Stimulated activated CD8-positive, alpha-beta memory T cell treated with anti-CD3 and anti-CD28 coated beads, Interleukin-12 subunit alpha, Interleukin-12 subunit beta, amount 100 ng/mL, for 24 hours (primary cell): ENCODE data around the gene PSMB9.
"Not testable (repeated sequence)": the region's sequence is repeated elsewhere in the genome, so short reads cannot be mapped to it uniquely, and the experiment has no call there.

ENCODE experiments used
- DNase-seq: peaks from one replicate; pipeline ENCODE4 v3.0.0-alpha.2; 2020; ENCODE audit errors: extremely low read depth

PSMB9 gene

DNA sequence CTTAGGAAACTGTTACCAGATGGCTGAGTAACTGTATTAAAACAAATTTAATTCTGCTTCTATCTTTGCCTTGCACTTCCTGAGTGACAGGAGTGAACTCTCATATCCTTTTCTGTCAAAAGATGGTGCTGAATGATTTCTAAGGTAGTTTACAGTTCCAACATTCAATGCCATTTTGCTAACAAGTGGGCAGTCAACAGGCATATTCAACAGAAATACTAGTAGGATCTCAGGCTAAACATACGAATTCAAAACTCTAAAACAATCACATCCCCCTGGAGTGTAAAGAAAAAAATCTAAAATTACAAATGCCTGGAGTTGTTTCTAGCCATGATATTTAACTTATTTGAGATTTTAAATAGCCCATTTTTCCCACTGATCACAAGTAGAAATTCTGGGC lies 6.7 kb downstream of the PSMB9 start:
- DNase-seq: no peak

DNA sequence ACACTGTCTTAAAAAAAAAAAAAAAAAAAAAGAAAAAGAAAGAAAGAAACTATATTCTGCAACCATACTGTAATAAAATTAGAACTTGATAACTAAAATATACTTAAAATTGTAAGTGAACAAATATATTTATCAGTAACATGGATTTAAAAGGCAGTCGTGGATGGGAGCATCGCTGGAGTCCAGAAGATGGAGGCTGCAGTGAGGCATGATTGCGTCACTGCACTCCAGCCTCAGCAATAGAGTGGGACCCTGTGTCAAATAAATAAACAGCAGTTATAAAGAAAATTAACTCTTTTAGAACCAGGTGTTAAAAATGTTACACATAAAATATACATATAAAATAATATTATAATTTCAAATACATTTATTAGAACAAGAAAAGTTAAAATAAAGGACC lies 8.7 kb downstream of the PSMB9 start:
- DNase-seq: no peak

DNA sequence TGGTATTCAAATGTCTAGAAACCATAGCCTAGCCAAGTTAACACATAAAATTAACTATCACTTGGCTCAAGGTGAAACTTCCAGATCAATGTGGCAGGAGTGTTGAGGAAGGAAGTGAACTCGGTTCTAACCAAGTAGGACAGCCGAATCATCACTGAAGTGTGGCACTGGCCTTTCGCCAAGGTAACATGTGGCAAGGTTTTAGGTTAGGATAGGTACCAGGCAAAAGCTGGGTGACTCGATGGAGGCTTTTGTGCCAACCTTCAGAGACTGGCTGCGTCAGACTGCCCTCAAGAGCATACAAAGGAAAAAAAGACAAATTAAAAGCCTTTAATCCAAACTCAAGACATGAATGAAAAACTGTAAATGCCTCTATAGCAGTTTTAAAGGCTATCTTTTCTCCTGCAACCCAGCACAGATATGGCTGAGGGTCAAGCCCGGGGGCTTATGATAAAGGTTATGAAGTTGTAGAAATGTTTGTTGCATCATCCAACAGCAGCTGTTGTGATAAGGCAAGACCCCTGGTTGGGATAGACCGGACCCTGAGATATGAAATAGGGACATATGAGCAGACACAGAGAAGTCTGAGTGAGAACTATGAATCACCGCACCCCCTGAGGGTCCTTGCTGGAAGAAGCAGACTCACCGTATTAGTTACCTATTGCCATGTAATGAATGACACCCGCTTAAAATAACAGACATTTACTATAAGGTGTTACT lies 11.9 kb downstream of the PSMB9 start:
- no peak for DNase-seq

DNA sequence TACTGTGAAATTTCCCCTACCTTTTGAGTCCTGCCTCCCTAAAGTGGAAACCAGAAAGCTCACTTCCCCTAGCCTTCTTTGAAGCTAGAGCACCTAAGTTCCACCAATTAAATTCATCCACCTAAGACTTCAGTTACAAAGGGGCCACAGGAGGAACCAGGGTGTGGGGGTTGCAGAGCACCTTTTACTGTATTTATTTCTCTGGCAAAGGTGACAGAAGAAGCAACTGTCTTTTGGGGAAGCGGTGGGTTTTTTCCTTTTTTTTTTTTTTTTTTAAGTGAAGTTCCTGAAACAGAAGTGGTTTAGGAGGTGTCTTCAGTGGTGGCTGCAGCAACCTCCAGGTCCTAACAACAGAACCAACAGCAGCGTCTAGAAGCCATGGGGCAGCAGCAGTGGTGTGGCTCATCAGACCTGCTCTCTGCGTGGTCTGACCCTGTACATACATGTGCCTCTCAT lies 13.1 kb downstream of the PSMB9 start:
- no peak for DNase-seq

DNA sequence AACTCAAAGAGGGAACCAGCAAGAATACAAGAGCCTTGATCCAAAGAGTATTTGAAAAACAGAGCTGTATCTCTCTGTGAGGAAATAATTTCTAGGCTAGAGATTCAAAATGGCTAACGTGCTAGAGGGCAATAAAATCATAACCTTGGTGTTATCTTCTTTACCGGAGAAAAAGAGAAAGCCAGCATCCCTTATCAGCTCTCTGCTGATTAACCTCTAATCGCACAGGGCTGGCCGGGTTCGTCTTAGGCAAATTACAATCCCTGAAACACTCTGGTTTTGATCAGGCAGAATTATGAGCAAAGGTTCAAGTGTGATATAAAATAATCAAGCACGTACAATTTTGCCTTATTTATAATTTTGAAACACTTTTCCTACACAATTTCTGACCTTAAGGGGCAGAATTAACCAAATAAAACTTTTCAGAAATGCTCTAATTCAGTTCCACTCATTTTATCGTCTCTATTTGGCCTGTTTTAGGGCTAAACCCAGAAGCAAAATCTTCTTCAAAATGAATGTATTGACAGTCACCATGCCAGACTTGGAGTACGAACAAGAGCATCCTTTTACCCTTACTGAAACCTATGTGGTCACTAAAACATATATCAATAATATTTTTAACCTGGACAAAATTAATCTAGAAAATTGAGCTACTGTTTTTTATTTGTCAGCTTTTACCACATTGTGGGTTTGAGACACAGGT lies 13.7 kb downstream of the PSMB9 start:
- DNase-seq: no peak

DNA sequence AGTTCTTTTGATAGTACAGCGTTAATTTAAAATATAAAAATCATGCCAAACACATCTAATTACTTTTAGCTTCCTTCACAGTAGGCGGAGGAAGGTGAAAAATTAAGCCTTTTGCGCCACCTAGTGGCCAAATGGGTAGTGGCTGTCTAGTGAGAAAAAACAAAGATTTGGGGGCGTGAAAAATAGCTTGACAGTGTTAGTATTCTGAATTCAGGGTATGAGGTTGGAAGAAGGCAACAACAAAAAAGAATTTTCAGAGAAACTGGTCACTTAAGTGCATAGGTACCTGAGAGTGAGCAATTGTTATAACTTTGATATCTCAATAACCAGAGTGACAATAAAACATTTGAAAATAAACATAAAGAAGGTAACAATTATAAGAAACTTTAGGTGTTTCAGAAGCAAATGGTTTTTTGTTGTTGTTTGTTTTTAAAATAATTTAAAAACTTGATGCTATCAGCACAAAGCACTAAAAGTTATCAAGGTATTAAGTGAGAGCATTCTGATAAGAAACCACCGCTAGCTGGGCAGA lies 14.3 kb downstream of the PSMB9 start:
- peak; percentile 62 for DNase-seq

DNA sequence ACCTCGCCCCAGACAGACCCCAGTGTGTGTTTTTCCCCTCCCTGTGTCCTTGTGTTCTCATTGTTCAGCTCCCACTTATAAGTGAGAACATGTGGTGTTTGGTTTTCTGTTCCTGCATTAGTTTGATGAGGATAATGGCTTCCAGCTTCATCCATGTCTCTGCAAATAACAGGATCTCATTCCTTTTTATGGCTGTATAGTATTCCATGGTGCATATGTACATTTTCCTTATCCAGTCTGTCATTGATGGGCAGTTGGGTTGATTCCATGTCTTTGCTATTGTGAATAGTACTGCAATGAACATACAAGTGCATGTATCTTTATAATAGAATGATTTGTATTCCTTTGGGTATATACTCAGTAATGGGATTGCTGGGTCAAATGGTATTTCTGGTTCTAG lies 20.0 kb downstream of the PSMB9 start:
- not testable (repeated sequence) for DNase-seq

DNA sequence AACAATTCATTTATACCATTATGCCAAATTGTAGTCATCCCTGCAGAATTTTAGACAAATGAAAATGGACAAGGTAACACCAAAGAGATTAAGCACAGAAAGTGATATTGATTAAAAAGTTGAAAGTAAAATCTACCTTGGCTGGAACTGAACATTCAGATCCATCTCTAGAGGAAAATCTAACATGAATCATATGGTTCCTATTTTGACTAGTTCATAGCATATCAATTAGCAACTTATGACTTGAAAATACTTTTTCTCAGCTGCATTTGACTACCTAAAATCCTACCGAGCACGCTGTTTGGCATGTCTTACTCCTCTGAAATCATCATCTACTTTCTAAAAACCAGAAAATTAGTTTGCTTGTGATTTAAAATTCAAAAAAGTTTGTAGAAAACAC lies 22.6 kb downstream of the PSMB9 start:
- no peak for DNase-seq

DNA sequence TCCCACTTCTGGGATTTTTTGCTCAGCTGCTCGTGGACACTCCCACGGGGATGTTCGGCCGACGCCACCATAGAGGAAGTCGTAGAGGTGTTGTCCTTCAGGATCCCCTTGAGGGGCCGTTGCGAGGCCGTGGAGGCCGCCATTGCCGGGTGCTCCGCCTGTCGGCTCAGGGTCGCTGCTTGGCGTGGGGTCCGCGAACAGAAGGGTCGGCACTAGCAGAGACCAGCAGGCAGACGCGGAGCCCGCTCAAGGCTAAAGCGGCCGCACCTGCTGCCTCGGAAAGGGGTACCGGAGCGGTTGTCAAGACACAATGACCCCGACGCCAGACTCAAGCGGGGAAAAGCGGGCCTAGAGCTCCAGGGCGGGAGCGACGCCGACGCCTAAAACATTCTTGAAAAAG lies 25.7 kb downstream of the PSMB9 start:
- DNase-seq: no peak

DNA sequence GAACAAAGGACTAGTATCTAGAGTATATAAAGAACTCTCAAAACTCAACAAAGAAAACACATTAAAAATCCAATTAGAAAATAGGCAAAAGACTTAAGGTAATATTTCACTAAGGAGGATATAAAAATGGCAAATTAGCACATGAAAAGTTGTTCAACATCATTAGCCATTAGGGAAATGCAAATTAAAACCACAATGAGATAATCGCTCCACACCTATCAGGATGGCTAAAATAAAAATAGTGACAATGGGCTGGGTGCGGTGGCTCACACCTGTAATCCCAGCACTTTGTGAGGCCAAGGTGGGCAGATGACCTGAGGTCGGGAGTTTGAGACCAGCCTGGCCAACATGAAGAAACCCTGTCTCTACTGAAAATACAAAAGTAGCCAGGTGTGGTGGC lies 27.0 kb downstream of the PSMB9 start:
- not testable (repeated sequence) for DNase-seq

DNA sequence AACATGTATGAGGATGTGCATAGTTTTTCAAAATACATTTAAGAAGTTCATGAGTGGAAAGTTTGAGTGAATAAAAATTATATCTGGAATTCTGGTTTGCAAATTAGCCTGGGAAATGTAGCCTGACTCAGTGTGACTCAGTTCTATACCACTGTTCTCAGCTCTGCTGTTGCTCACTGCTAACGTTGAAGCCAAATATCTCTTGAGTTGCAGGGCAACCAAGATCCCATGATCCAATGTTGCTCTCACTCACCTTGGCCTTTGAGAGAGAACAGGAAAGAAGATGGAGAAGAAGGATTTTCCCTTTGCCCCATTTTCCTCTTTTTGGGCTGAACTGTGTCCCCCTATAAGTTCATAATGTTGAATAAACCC lies 28.9 kb downstream of the PSMB9 start:
- DNase-seq: no peak

DNA sequence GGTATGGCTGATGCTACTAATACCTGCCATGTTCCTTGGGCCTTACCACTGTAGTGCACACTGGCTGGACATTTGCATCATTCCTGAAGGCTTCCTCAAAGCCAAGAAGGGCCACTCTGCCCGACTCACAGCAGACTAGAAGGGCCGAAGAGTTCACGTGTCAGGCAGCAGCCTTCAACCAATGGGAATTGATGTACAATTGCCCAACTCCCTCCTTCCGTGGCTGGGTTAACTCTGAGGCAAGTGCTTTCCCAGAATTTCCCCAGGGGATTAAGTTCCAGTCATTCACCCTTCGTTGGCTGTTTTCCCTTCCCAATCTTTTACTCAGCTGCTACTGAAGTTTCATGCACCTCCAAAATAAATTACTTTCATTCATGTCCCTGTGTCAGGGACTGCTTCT lies 29.8 kb downstream of the PSMB9 start:
- no peak for DNase-seq

DNA sequence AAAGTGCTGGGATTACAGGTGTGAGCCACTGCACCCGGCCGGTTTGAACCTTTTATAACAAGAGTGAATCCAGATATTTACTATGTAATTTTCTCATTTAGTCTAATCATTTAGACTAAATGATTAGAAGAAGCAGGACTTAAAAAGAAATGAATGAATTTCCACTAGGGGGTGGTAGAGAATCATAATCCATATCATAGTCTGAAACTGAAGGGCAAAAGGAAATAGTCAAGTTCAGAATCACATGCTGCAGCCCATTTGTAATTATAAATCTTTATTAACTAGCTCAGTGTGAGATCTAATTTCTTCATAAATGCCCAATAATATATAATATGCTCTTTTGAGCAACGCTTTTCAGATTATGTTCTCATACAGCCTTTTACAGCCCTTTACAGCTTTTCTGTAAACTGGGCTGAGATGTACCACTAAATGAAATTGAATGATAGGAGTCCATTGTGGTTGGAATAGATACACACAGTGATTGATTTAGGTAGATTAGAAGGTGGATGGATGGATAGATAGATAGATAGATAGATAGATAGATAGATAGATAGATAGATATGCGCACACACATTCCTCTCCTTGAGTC lies 31.8 kb downstream of the PSMB9 start:
- no peak for DNase-seq

DNA sequence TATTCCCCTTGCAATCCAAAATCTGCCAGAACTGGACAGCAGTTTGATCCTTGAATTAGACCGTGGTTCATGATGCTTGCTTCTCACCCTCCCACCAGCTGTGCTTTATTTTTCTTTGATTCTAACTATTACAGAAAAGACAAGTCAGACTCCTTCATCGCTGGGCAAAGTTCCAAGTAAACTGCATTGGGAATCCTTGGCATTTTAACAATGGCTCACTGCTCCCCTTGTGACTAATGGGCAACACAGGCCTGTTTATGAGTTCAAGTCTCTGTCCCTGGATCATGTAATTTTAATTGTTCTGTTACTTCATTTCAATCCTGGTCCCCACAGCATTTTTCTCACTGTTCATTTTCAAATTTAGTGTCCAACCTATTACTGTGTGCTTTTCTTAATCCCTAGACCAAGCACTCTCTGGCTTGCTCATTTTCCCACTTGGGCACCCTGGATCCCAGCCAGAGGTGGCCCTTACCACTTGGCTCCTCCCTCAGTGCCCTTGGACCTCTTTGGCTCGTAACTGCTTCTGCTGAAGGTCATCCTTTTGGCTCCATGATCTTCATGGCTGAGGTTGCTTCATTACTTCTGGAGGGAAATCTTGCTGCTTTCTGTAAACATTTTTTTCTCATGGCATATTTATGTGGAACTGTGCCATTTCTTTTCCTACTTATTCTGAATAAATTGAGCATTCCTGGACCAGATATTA lies 32.8 kb downstream of the PSMB9 start:
- DNase-seq: no peak

DNA sequence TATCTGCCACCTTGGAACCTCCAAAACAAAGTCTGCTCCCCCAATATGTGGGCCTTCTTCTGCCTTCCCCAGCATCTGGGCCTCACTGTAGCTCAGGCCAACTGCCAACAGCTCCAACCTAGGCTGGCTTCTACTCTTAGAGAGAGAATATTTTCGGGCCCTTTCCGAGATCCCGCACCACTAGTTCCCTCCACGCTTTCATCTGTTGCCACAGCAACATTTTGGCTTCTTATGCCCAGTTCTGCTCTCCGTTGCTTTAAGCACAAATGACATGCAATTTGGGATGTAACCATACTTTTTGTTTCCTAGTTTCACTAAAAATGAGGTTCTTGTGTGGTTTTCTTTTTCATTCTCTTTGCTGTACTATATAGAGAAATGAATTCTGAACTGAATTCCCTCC lies 33.6 kb downstream of the PSMB9 start:
- no peak for DNase-seq

DNA sequence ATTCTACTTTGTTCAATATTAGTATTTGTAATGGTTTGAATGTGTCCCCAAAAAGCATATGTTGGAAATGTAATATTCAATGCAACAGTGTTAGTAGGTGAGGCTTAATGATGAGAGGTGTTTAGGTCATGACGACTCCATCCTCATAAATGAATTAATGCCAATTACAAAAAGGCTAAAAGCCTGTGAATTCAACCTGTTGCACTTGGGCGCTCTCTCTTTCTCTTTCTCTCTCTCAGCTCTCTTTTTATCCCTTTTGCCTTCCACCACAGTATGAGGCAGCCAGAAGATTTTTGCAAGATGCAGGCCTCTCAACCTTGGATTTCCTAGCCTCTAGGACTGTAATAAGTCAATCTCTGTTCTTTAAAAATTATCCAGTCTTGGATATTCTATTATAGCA lies 34.6 kb downstream of the PSMB9 start:
- DNase-seq: no peak

DNA sequence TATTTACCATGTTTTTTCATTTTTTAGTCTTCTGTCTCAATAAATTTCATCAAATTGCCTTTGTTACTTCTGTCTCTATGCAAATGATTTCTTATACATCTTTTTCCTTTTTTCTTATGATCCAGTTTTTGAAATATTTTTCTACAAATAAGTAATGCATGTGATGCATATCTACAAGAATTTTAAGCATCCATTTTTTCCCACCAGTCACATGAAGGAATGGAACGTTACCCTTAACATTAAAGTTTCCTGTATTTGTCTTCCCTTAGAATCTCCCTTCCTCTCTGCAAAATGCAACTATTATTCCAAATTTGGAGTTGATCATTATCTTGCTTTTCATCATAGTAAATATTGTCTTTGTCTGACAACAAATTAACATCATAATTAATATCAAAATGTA lies 35.5 kb downstream of the PSMB9 start:
- DNase-seq: no peak

DNA sequence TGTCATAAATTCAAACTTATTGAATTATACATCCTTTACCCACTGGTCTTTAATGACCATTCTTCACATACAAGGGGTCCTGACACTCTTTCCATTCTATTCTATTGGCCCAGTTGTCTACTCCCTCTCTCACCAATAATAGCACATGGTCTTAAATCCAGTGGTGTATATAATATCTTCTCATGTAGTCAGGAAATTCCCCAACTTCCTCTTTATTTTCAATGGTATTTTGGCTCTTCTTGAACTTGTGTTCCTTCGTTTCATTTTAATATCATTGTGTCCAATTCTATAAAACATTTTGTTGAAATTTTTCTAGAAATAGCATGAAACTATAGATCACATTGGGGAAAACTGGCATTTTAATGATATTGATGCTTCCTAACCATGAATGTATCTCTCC lies 36.8 kb downstream of the PSMB9 start:
- DNase-seq: no peak

DNA sequence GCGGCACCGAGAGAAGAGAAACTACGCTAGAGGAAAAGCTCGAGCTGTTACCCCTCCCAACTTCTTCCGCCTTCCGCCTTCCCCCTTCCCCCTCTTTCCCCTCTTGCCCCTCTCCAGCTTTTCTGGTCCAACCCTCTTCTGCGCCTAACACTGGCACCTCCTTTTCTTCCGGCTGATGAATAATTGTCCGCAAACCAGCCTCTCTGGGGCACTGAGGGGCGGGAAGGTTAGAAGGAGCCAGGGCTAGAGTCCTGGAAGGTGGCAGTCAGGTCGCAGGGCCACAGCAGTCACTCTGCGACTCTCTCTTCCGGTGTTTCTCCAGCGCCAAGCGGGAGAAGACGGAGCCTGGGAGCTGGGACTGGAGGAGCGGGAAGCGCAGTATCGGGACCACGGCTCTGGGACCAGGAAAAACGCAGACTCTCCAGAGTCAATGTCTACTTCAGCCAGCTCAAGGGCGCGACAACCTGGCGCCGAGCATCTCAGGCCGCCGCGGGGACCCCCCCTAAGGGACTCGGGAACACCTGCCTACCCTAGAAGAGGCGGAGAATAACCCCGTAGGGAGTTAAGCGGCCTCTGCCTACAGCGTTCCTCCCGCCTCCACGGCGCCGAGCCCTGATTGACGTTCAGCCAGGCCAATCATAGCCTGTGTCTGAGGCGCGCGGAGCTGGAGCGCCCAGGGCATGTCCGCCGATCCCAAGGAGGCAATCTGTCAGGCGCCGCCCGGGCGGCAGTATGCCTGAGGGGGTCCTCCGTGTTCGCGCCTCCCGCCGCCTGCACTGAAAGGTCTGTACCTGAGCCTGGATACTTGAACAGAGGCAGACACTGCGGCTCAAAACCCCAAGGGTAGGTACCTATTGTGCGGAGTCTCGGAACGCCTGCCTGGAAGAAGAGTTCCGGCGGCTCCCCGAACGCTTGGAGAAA lies 40.4 kb downstream of the PSMB9 start:
- peak; percentile 80 for DNase-seq

DNA sequence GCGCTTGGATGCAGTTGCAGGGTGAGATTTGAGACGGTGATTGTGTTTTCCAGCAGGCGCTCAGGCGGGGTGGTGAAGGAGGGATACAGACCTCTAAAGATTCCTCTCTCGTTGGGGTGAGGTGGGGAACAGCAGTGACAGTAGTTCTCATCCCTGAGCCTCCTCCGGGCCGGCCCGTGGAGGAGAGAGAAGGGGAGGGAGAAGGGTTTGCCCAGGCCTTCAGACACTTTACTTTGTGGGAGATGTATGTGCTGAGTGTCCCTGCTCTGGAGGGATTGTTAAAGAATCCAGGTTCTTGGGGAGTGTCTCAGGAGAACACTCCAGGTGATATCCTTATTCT lies 41.0 kb downstream of the PSMB9 start:
- no peak for DNase-seq

DNA sequence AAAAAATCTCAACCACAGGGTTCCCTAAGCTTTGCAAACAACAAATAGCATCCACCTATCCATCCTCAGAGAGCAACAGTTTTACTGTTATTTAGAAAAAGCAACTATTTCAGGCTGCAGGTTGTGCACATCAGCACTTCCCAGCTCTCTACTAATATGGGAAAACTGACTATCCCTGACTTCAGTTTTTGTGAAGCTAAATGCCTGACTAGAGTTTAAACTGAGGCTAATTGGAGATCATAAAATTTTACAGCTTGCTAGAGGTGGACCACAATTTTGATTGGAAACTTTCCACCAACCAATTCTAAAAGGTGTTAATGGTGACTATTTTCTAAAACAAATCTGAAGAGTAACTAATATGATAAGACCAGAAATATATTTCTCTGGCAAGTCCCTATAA lies 50.0 kb downstream of the PSMB9 start:
- DNase-seq: no peak
